HS-27A (cell line): ENCODE data around the gene PARD3.
"Not testable (repeated sequence)": the region's sequence is repeated elsewhere in the genome, so short reads cannot be mapped to it uniquely, and the experiment has no call there.

Experiments
- DNase-seq: peaks from one replicate; pipeline ENCODE4 v3.0.0-alpha.2; 2012; ENCODE audit warnings: low read depth, missing footprints

The PARD3 gene

GRCh38 chr10:34815185-34816084 lies at the start of gene PARD3:
PARD3 (minus strand) TSS chr10:34815296; CDS start chr10:34814995, 301 bp downstream.
- no peak for DNase-seq

DNA sequence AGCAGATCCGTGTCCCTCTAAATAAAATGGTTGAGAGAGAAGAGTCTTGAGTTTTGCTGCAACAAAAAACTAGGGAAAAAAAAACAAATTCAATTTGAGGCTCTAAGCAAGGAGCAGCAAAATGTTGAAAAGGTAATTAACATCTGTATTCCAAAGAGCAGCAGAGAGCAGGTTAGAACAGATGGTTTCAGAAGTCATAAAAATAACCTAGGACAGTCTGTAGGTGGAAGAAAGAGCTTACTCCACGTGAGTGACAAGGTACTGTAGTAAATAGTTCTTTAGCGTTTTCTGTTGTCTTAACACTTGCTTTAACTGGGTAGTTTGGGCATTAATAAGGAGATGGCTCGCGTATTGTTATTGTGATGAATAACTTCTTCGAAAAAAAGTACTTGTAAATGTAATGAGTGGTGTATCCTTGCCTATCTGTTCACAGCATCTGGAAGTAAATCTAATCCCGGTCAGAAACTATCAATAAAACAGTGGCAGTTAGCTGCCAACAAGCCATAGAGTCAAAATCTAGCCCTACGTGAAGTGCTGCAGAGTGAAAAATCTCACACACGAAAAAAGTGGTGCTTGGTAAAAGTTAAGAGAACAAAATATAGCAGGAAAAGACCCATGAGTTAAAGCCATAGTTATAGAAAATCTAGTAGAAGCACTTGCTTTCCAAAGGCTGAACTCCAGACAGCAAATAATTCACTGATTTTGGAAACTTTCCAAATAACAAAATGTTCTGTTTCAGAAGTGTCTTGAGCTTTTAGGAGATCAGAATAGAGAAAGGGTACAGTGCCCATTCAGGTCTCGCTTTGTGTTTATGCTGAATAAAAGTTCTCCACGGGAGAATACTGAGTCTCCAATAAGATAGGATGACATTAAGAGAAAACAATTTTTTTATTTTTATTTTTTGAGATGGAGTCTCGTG lies 49.3 kb upstream of the PARD3 start:
- DNase-seq, result no peak

- no peak for DNase-seq
These were observed 47.8 kb upstream of the PARD3 start for GRCh38 chr10:34862892-34863291.

DNA sequence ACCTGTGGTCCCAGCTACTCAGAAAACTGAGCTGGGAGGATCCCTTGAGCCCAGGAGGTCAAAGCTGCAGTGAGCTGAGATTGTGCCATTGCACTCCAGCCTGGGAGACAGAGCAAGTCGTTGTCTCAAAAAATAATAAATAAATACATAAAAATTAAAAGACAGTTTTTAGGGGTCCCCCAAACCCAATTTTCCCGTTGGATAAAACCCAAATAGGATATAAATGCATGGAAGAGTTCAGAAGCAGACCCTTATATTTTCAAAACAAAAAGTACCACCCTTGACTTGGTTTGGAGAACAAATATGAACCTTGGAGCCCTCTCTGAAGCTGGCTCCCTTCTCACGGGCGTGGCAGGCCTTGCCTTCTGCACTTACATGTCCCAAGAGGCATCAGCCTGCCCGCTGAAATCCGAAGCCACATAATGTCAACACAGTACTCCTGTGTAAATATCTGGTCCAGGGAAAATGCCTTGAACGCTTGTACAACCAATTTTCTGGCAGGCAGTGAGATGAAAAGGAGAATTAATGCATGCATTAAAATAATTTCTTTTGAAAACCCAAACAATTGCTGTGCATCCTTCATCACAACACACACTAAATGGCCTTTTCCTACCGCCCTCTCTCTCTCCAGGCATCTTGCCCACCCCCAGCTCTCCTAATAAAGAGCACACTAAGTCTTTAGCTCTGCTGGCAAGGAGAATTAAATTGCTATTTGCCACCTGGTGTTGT lies 46.4 kb upstream of the PARD3 start:
- no peak for DNase-seq

- DNase-seq, result no peak
These were observed 44.1 kb upstream of the PARD3 start for GRCh38 chr10:34859170-34859569.

- no peak for DNase-seq
These were observed 42.9 kb upstream of the PARD3 start for GRCh38 chr10:34858003-34858402.

DNA sequence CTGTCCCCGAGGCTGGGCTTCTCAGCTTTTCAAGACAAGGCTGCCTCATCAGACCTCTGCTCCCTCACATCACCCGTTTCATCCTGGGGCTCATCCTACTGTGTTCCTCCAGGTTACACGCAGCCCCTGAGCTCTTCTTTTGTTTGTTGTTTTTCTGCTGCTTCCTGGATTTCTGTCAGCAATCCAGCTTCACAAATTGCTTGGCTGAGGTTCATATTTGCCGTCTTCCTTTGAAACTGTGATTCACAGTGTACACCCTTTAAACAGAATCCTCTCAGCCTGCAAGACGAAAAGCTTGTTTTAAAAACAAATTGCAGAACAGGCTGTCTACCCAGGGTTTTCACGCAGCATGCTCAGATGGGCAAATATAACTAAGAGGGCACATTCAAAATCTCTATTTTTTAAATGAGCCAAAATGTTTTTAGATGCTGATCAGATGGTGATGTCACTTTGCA lies 39.1 kb upstream of the PARD3 start:
- no peak for DNase-seq

DNA sequence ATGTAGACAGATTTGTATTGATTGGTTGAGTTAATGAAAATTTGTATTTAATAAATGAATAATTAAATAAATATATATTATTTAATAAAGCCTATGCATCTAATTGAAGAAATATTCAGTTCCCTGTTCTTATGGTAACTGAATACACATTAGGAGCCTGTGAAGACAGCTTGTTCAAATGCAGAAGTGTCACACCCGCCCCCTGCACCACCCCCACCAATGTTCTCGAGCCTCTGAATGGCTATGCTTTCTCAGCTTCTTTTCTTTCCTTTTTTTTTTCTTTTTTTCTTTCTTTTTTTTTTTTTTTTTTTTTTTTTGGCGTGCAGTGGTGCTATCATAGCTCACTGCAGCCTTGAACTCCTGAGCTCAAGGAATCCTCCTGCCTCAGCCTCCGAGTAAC lies 38.3 kb upstream of the PARD3 start:
- no peak for DNase-seq

DNA sequence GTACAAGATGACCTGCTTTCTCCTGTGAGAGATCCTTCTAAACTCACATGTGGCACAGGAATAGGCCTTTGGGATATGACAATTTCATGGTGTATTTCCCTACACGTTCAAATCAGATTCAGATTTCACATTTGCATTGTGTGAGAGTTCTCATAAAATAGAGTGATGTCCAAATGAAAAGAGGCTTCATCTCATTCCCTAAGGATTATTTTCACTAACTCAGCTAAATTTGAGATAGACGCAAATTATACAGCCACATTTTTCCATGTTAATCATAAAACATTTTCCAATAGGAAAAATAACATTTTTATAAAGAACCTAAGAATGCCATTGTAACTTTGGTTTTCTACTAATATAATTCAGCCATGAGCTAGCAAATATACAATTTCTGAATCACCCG lies 35.5 kb upstream of the PARD3 start:
- DNase-seq, result no peak

DNA sequence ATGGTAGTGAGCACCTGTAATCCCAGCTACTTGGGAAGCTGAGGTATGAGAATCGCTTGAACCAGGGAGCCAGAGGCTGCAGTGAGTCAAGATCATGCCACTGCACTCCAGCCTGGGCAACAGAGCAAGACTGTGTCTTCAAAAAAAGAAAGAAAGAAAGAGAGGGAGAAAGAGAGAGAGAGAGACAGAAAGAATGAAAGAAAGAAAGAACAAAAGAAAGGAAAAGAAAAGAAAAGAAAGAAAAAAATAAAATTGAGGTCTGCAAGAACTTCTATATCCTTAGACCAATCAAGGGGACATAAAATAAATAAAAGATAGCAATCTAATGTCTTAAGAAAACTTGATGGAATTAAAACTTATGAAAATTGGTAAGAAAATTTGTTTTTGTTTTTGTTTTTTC lies 34.9 kb upstream of the PARD3 start:
- DNase-seq, result no peak

DNA sequence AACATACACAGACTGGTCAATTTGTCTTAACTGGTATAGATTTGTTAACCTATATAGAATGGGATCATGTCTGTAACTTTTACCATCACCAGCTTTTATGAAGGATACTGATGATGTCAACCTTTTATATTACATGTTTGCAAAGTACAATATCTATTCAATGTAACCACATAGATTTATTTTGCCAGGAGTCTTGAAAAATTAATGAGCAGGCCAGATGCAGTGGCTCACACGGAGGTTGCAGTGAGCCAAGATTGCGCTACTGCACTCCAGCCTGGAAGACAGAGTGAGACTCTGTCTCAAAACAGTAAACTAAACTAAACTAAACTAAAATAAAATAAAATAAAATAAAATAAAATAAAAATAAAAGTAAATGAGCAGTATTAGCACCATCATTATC lies 30.0 kb upstream of the PARD3 start:
- DNase-seq, result no peak

GRCh38 chr10:34844448-34844847 lies 29.4 kb upstream of the PARD3 start:
- DNase-seq, result no peak

GRCh38 chr10:34843470-34843869 lies 28.4 kb upstream of the PARD3 start:
- DNase-seq, result not testable (repeated sequence)

- no peak for DNase-seq
These were observed 23.3 kb upstream of the PARD3 start for GRCh38 chr10:34838366-34838900.

DNA sequence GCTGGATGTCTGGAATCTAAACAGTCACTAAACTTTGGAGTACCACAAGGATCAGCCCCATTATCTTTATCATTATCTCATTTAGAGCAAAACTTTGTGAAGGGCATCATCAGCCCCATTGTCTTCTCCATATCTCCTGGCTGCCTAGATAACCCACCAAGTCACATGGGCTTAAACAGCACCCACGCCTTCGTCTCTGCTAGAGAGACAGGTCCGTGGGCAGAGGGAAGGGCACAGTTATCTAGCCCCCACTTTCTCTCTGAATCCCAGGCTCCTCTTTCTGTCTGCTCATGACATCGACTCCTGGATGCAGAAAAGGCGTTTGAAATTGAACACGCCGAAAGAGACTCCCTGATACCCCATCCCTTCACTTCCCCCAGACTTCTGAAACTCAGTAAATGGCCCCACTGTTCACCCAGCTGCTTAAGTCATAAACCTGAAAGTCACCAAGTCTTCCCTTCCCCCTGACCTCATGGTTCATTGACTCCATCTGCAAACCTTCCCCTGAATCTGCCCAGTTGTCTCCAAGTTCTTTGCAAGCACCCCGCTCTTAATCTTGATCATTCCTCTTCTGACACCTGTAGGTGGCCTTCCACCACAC lies 20.9 kb upstream of the PARD3 start:
- no peak for DNase-seq

GRCh38 chr10:34834274-34834673 lies 19.2 kb upstream of the PARD3 start:
- DNase-seq, result no peak

- no peak for DNase-seq
These were observed 15.2 kb upstream of the PARD3 start for GRCh38 chr10:34830217-34830822.

DNA sequence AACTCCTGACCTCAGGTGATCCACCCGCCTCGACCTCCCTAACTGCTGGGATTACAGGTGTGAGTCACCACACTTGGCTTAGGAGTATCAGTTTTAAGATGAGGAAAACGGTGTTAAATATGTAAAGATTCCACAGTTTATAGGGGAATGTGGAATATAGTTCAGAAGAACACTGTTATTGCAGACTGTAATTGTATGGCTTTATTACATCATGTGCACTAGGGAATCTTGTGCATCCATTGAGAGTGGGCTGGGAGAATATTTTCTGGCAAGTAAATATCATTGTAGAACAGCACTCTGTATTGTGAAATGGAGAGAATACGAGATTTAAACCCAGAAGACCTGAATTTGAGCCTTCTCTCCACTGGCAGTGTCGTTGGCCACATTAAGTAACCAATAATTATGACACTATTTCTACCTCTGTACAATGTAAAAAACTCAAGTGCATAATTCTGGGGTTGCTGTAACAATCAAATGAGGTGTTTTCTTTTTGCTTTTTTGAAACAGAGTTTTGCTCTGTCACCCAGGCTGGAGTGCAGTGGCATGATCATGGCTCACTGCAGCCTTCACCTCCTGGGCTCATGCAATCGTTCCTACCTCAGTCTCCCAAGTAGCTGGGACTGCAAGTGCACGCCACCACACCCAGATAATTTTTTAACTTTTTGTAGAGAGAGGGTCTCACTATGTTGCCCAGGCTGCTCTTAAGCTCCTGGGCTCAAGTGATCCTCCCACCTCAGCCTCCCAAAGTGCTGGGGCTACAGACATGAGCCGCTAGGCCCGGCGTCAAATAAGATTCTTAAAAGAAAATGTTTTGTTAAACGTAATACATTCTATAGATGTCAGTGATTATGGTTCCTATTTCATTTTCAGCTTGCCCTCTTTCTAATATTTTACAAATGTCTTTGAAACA lies 12.0 kb upstream of the PARD3 start:
- no peak for DNase-seq

DNA sequence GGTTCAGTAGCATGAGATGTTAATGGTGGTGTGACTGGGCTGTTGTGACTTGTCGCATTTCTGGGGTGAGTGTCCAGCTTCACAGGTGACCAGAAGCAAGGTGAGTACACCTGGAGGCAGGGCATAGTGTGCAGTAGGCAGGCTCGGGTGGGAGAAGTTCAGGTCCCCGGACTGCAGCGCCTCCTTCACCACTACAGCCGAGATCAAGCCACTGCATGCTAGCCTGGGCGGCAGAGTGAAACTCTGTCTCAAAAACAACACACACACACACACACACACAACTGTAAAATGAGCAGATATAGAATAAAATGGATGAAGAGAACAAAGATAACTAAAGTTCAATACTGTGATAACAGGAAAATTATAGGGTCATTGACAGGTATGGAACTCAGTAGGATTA lies 11.1 kb upstream of the PARD3 start:
- no peak for DNase-seq

DNA sequence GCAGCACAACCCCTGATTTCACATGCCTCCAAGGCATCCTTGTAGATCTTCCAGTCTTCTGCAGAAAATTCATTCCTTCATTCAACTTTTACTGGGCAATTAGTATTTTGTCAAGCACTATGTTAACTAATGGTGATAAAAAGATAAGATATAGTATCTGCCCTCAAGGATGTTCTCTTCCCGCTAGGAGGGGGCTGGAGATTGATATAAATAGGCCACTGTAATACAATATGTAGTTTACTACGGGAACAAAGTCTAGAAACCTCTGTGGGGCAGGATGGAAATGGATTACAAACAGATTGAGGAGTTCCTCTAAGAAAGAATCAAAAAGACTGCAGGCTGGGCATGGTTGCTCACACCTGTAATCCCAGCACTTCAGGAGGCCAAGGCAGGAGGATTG lies 10.3 kb upstream of the PARD3 start:
- DNase-seq, result no peak
